GM23248 (cell line): ENCODE measurements around the gene CALN1.

Experiments
- EZH2 ChIP-seq: fragments of 200-600 bp; sonication (generic); IDR thresholded peaks from 2 replicates; pipeline ENCODE4 v1.6.1; 2018; ENCODE audit warnings: antibody characterized with exemption, mild to moderate bottlenecking; ENCODE audit not compliant: insufficient read depth, poor library complexity, severe bottlenecking
- EZH2phosphoT487 ChIP-seq: fragments of 200-600 bp; sonication (generic); IDR thresholded peaks from 2 replicates; pipeline ENCODE4 v1.6.1; 2018; ENCODE audit warnings: antibody characterized with exemption, moderate library complexity, mild to moderate bottlenecking, low read depth; ENCODE audit not compliant: insufficient read depth

GRCh38 chr7:71865172-71865571, 547.0 kb downstream of the CALN1 start:
- TF ChIP-seq EZH2phosphoT487 (no peak), EZH2 (no peak)
